Coronary artery (tissue), 2 donors: ENCODE results near the gene PIK3R1.

ENCODE experiments used
- DNase-seq: peaks from one replicate; pipeline ENCODE4 v3.0.0-alpha.2; 2017; ENCODE audit warnings: low spot score
- H3K27ac ChIP-seq, 2 donors: fragments of 200-600 bp; sonication (generic); one replicate each; pipeline ENCODE4 v1.5.1; 2016 to 2019
- H3K4me3 ChIP-seq: fragments of 200-600 bp; sonication (generic); 2 replicates; pipeline ENCODE4 v1.5.1; 2016; ENCODE audit warnings: mild to moderate bottlenecking, moderate library complexity
- CTCF ChIP-seq: fragments of 200-600 bp; sonication (generic); IDR thresholded peaks from one replicate; pipeline ENCODE4 v1.5.1; 2019; ENCODE audit warnings: antibody characterized with exemption

Gene PIK3R1

GRCh38 chr5:68266457-68266856 is 50.9 kb downstream of the PIK3R1 start:
- H3K27ac ChIP-seq = peak overlapping the region; percentile 84 to 91
- no peak for DNase-seq
- no peak for TF ChIP-seq CTCF
- peak overlapping the region; percentile 33 for H3K4me3 ChIP-seq

DNA sequence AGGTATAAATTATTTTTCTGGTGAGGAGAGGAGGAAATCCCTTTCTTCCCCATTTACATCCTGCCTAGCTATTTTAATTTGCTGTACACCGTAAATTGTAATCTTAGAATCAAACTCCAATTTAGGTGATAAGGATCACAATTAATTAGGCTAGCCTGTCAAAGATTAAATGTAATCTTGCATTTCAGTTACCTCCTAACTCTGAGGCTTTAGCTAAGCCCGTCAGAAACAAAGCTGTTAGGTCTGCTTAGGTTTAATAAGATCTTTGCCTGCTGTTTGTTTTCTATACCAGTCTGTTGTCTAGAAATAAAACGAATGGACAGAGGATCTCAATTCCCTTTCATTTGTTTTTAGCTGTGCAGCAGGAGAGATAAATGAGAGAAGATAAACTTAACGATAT is 51.5 kb downstream of the PIK3R1 start:
- no peak for TF ChIP-seq CTCF
- no peak for DNase-seq
- Histone ChIP-seq H3K4me3 (peak overlapping the region; percentile 42), H3K27ac (peak overlapping the region; percentile 84 to 91)

- DNase-seq = no peak
- H3K27ac ChIP-seq = peak overlapping the region; percentile 84 to 91
- peak overlapping the region; percentile 39 for H3K4me3 ChIP-seq
- TF ChIP-seq CTCF = no peak
Measured at GRCh38 chr5:68268101-68268851, 52.7 kb downstream of the PIK3R1 start.

GRCh38 chr5:68268852-68269130 is 53.2 kb downstream of the PIK3R1 start:
- Histone ChIP-seq H3K4me3 (peak overlapping the region; percentile 39), H3K27ac (peak overlapping the region; percentile 84 to 91)

GRCh38 chr5:68269820-68270219 is 54.3 kb downstream of the PIK3R1 start:
- no peak overlapping the region for H3K4me3 ChIP-seq
- DNase-seq = no peak
- TF ChIP-seq CTCF = no peak
- peak overlapping the region in 1 of 2 donors; percentile 84 for H3K27ac ChIP-seq

More at GRCh38 chr5:68268852-68269130, 53.2 kb downstream of the PIK3R1 start:
- TF ChIP-seq CTCF = no peak
- DNase-seq = no peak

DNA sequence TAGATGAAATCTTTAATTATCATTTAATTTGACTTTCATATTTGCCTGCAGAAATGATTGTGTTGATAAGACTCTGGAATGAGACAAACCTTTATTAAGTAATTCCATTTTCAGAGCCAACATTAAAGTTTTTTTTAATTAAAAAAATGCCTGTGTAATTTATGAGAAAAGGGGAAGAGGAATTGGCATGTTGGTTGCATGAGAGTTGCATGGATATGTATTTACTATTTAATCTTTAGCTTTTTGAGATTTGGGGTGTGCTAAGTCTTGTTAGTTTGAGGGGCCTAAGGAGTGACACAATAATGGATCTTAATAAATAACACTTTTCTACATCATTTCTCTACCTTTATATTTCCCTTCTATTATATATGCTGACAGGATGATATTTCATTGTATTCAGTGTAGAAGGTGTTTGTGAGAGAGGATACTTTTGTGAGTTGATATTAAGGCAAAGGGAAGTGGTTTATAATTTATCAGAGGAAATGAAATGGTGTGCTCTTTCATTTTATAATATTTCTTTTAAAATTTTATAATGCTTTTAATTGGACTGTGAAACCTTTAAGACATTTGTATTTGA is 54.9 kb downstream of the PIK3R1 start:
- H3K4me3 ChIP-seq = no peak overlapping the region
- peak overlapping the region in 1 of 2 donors; percentile 40 for H3K27ac ChIP-seq
- no peak for TF ChIP-seq CTCF
- DNase-seq = no peak

- Histone ChIP-seq H3K4me3 (peak overlapping the region; percentile 25), H3K27ac (peak overlapping the region; percentile 13 to 75)
- TF ChIP-seq CTCF = no peak
- no peak for DNase-seq
Measured at GRCh38 chr5:68271124-68271523, 55.6 kb downstream of the PIK3R1 start.
